ENCODE measurements around the gene FRAS1. TPM values are rescaled to one million over a fixed set of nuclear protein-coding genes. Genes with fewer than 3 reads are reported as not detected.

FRAS1 gene
- polyA plus RNA-seq, 1 donor from 2014 or later = 2.8 TPM

DNA sequence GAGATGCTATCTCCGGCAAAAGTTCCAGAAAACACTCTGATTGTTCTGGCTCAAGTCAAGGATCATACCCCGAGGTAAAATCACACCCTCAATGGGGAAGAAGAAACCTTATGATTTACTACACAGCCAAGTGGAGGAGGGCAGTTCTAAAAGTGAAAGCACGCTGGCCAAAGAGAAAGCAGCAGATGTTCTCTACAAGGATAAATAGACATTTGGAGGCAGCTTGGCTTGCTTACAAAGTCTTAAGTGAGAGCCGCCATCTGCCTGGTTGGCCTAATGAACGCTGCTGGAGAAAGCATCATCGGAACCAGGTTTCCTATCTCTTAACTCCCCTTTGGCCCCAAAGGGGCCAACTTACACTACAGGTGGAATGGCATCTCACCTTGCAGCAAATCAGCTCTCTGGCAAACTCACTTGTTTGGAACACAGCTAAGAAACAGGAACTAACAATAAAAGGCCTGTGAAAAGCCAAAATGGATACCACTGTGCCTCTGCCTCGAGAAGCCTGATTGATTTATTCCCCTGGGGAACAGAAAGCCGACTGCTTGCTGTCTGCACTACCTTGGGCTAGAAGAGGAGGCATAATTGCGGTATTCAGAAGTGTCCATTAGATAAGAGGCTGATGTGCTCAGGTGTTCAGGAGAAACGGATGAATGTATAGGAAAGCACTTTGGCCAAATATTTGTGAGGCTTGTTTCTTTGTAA lies 22.8 kb downstream of the FRAS1 start:
- no peaks in the 10 kb centered on the region for H3K27me3 ChIP-seq (ENCODE audit: insufficient read depth, low read depth, low read length)
- no peak for TF ChIP-seq POLR2AphosphoS5 (IDR thresholded peaks at IDR 0.05)
- no peak for TF ChIP-seq MXI1 (conservative IDR thresholded peaks at IDR 0.05; ENCODE audit: poor library complexity, severe bottlenecking)
- no peak for TF ChIP-seq RAD21 (conservative IDR thresholded peaks at IDR 0.05)
- TF ChIP-seq EZH2 (IDR thresholded peaks at IDR 0.05; ENCODE audit: borderline replicate concordance, insufficient read depth, low read length, poor library complexity, severe bottlenecking) = no peak
- no peak for TF ChIP-seq TAF1 (IDR thresholded peaks at IDR 0.05; ENCODE audit: low read depth)
- TF ChIP-seq SMC3 (conservative IDR thresholded peaks at IDR 0.05; ENCODE audit: poor library complexity) = no peak
- TF ChIP-seq, protein P1, sequence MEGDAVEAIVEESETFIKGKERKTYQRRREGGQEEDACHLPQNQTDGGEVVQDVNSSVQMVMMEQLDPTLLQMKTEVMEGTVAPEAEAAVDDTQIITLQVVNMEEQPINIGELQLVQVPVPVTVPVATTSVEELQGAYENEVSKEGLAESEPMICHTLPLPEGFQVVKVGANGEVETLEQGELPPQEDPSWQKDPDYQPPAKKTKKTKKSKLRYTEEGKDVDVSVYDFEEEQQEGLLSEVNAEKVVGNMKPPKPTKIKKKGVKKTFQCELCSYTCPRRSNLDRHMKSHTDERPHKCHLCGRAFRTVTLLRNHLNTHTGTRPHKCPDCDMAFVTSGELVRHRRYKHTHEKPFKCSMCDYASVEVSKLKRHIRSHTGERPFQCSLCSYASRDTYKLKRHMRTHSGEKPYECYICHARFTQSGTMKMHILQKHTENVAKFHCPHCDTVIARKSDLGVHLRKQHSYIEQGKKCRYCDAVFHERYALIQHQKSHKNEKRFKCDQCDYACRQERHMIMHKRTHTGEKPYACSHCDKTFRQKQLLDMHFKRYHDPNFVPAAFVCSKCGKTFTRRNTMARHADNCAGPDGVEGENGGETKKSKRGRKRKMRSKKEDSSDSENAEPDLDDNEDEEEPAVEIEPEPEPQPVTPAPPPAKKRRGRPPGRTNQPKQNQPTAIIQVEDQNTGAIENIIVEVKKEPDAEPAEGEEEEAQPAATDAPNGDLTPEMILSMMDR (IDR thresholded peaks at IDR 0.05; ENCODE audit: poor library complexity, severe bottlenecking) = no peak
- TF ChIP-seq, protein P2, sequence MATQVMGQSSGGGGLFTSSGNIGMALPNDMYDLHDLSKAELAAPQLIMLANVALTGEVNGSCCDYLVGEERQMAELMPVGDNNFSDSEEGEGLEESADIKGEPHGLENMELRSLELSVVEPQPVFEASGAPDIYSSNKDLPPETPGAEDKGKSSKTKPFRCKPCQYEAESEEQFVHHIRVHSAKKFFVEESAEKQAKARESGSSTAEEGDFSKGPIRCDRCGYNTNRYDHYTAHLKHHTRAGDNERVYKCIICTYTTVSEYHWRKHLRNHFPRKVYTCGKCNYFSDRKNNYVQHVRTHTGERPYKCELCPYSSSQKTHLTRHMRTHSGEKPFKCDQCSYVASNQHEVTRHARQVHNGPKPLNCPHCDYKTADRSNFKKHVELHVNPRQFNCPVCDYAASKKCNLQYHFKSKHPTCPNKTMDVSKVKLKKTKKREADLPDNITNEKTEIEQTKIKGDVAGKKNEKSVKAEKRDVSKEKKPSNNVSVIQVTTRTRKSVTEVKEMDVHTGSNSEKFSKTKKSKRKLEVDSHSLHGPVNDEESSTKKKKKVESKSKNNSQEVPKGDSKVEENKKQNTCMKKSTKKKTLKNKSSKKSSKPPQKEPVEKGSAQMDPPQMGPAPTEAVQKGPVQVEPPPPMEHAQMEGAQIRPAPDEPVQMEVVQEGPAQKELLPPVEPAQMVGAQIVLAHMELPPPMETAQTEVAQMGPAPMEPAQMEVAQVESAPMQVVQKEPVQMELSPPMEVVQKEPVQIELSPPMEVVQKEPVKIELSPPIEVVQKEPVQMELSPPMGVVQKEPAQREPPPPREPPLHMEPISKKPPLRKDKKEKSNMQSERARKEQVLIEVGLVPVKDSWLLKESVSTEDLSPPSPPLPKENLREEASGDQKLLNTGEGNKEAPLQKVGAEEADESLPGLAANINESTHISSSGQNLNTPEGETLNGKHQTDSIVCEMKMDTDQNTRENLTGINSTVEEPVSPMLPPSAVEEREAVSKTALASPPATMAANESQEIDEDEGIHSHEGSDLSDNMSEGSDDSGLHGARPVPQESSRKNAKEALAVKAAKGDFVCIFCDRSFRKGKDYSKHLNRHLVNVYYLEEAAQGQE (IDR thresholded peaks at IDR 0.05; ENCODE audit: borderline replicate concordance) = no peak
- no peak for TF ChIP-seq EP300 (conservative IDR thresholded peaks at IDR 0.05; ENCODE audit: poor library complexity, severe bottlenecking)

DNA sequence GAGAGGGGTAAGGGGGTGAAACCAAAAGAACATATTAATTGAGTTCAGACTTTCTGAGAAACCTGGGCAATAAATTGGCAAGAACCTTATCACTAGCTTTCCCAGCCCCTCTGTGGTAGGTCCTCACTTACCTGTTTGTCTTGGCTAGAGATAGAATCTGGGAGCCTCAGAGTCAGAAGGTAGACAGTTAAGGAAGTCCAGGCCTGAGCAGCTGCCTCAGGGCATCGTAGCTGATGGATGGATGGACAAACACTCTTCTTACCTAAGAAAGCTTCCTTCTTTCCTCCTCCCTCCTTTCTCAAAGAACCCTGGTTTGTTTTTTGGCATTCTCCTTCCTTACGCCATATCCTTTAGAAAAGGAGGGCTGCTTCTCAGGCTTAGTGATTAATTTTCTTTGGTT lies 24.4 kb downstream of the FRAS1 start:
- Histone ChIP-seq H3K9ac (ENCODE audit: low read length) (no peak overlapping the region), H3K9me2 (ENCODE audit: insufficient read depth, low read length) (no peaks in the 10 kb centered on the region), H3K4me3 (ENCODE audit: low read length) (no peak overlapping the region), H3K79me2 (replicated peaks; ENCODE audit: insufficient read depth, low read length) (no peaks in the 10 kb centered on the region), H3K27ac (ENCODE audit: low read length) (no peak overlapping the region), H3K9me3 (ENCODE audit: low read length) (no peaks in the 10 kb centered on the region), H3K4me2 (ENCODE audit: low read length) (no peak overlapping the region), H3F3A (ENCODE audit: insufficient read depth, low read length, poor library complexity, severe bottlenecking) (no peaks in the 10 kb centered on the region), H4K20me1 (ENCODE audit: insufficient read depth) (no peaks in the 10 kb centered on the region), H3K27me3 (ENCODE audit: insufficient read depth, low read depth, low read length) (no peaks in the 10 kb centered on the region), H3K36me3 (ENCODE audit: insufficient read depth, low read length) (no peaks in the 10 kb centered on the region), H2AFZ (ENCODE audit: low read depth, low read length) (no peak overlapping the region)
- TF ChIP-seq POLR2AphosphoS5 (IDR thresholded peaks at IDR 0.05) = no peak
- TF ChIP-seq, protein P2 (IDR thresholded peaks at IDR 0.05; ENCODE audit: borderline replicate concordance) = no peak
- TF ChIP-seq RAD21 (conservative IDR thresholded peaks at IDR 0.05) = no peak
- no peak for TF ChIP-seq EZH2 (IDR thresholded peaks at IDR 0.05; ENCODE audit: borderline replicate concordance, insufficient read depth, low read length, poor library complexity, severe bottlenecking)
- no peak for TF ChIP-seq MXI1 (conservative IDR thresholded peaks at IDR 0.05; ENCODE audit: poor library complexity, severe bottlenecking)
- TF ChIP-seq SMC3 (conservative IDR thresholded peaks at IDR 0.05; ENCODE audit: poor library complexity) = no peak
- TF ChIP-seq TAF1 (IDR thresholded peaks at IDR 0.05; ENCODE audit: low read depth) = no peak
- TF ChIP-seq, protein P1 (IDR thresholded peaks at IDR 0.05; ENCODE audit: poor library complexity, severe bottlenecking) = no peak
- no peak for TF ChIP-seq EP300 (conservative IDR thresholded peaks at IDR 0.05; ENCODE audit: poor library complexity, severe bottlenecking)

More for the DNA sequence above, 22.8 kb downstream of the FRAS1 start:
- no peaks in the 10 kb centered on the region for H3K9me3 ChIP-seq (ENCODE audit: low read length)
- H3K4me3 ChIP-seq (ENCODE audit: low read length) = no peak overlapping the region
- H3K9me2 ChIP-seq (ENCODE audit: insufficient read depth, low read length) = no peaks in the 10 kb centered on the region
- H3K36me3 ChIP-seq (ENCODE audit: insufficient read depth, low read length) = no peaks in the 10 kb centered on the region
- H3F3A ChIP-seq (ENCODE audit: insufficient read depth, low read length, poor library complexity, severe bottlenecking) = no peaks in the 10 kb centered on the region
- H3K27ac ChIP-seq (ENCODE audit: low read length) = no peak overlapping the region
- no peak overlapping the region for H2AFZ ChIP-seq (ENCODE audit: low read depth, low read length)
- no peaks in the 10 kb centered on the region for H3K79me2 ChIP-seq (replicated peaks; ENCODE audit: insufficient read depth, low read length)
- H3K9ac ChIP-seq (ENCODE audit: low read length) = no peak overlapping the region
- no peak overlapping the region for H3K4me2 ChIP-seq (ENCODE audit: low read length)
- H4K20me1 ChIP-seq (ENCODE audit: insufficient read depth) = no peaks in the 10 kb centered on the region

Measured in neural cell (in vitro differentiated cells).